ENCODE data around the gene PDLIM3.

- TF ChIP-seq, protein P1, sequence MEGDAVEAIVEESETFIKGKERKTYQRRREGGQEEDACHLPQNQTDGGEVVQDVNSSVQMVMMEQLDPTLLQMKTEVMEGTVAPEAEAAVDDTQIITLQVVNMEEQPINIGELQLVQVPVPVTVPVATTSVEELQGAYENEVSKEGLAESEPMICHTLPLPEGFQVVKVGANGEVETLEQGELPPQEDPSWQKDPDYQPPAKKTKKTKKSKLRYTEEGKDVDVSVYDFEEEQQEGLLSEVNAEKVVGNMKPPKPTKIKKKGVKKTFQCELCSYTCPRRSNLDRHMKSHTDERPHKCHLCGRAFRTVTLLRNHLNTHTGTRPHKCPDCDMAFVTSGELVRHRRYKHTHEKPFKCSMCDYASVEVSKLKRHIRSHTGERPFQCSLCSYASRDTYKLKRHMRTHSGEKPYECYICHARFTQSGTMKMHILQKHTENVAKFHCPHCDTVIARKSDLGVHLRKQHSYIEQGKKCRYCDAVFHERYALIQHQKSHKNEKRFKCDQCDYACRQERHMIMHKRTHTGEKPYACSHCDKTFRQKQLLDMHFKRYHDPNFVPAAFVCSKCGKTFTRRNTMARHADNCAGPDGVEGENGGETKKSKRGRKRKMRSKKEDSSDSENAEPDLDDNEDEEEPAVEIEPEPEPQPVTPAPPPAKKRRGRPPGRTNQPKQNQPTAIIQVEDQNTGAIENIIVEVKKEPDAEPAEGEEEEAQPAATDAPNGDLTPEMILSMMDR (IDR thresholded peaks at IDR 0.05) = no peak
- TF ChIP-seq POLR2A (IDR thresholded peaks at IDR 0.05) = no peak
These were observed 28.9 kb downstream of the PDLIM3 start for GRCh38 chr4:185506422-185506821.

All from testis (tissue), 2 donors.